Smooth muscle cell (in vitro differentiated cells): ENCODE measurements around the gene CHEK1. TPM values are rescaled to one million over a fixed set of nuclear protein-coding genes. Genes with fewer than 3 reads are reported as not detected.
A peak's percentile ranks its signal among the peaks of the same experiment; 100 is the strongest.

Experiments
- DNase-seq: peaks from one replicate; lab custom pipeline; 2025; ENCODE audit not compliant: unreplicated experiment; lab: John Stamatoyannopoulos, UW
- H2AFZ ChIP-seq: fragments of 200-600 bp; sonication (generic); 2 replicates; pipeline ENCODE4 v1.6.0; 2016; ENCODE audit warnings: antibody characterized with exemption, low read depth, mild to moderate bottlenecking
- H3F3A ChIP-seq: fragments of 200-600 bp; sonication (generic); 2 replicates; pipeline ENCODE4 v1.6.0; 2017; ENCODE audit warnings: antibody characterized with exemption, low read depth
- H3K27ac ChIP-seq: fragments of 200-600 bp; sonication (generic); 2 replicates; pipeline ENCODE4 v1.5.1; 2016; ENCODE audit warnings: low read depth, mild to moderate bottlenecking
- H3K27me3 ChIP-seq: fragments of 200-600 bp; sonication (generic); 2 replicates; pipeline ENCODE4 v1.6.1; 2016; ENCODE audit warnings: low read depth, mild to moderate bottlenecking
- H3K36me3 ChIP-seq: fragments of 200-600 bp; sonication (generic); 2 replicates; pipeline ENCODE4 v1.5.1; 2016; ENCODE audit warnings: low read depth
- H3K4me1 ChIP-seq: fragments of 200-600 bp; sonication (generic); 2 replicates; pipeline ENCODE4 v1.5.1; 2016; ENCODE audit warnings: low read depth
- H3K4me2 ChIP-seq: fragments of 200-600 bp; sonication (generic); 2 replicates; pipeline ENCODE4 v1.6.0; 2016; ENCODE audit warnings: mild to moderate bottlenecking
- H3K4me3 ChIP-seq: fragments of 200-600 bp; sonication (generic); 2 replicates; pipeline ENCODE4 v1.5.1; 2016; ENCODE audit warnings: mild to moderate bottlenecking
- H3K79me2 ChIP-seq: fragments of 200-600 bp; sonication (generic); 2 replicates; pipeline ENCODE4 v1.6.0; 2016; ENCODE audit warnings: low read depth, mild to moderate bottlenecking
- H3K9ac ChIP-seq: fragments of 200-600 bp; sonication (generic); 2 replicates; pipeline ENCODE4 v1.6.0; 2016; ENCODE audit warnings: low read depth
- H3K9me3 ChIP-seq: fragments of 200-600 bp; sonication (generic); replicated peaks from 2 replicates; pipeline ENCODE4 v1.5.1; 2016; ENCODE audit warnings: low read depth
- H4K20me1 ChIP-seq: fragments of 200-600 bp; sonication (generic); 2 replicates; pipeline ENCODE4 v1.6.0; 2016; ENCODE audit warnings: low read depth
- CTCF ChIP-seq: fragments of 200-600 bp; sonication (generic); IDR thresholded peaks from 2 replicates; pipeline ENCODE4 v1.5.1; 2017; ENCODE audit warnings: borderline replicate concordance, mild to moderate bottlenecking, antibody characterized with exemption; ENCODE audit not compliant: insufficient read depth, poor library complexity, severe bottlenecking
- WGBS: methylation state at CpG from one replicate; pipeline ENCODE4 v1.1.7; 2016; ENCODE audit warnings: low lambda C conversion rate; 5-methylcytosine and 5-hydroxymethylcytosine counted together
- polyA plus RNA-seq: library from polyadenylated mRNA; unstranded; fragments of >200 nt; fragmentation: Nextera tagmentation; extraction: Ambion mirVana; gene quantifications from 2 replicates; pipeline ENCODE4 v1.2.1, GENCODE V29; 2016
- total RNA-seq: library from RNA; depleted of rRNA; stranded (reverse); fragments of >200 nt; gene quantifications from 2 replicates; pipeline ENCODE4 v1.2.3, GENCODE V29; 2014

The CHEK1 gene
- total and polyA plus RNA-seq, 2 experiments from 2014 or later: 18.4 to 27.6 TPM

GRCh38 chr11:125623064-125623463 is 1.9 kb upstream of the CHEK1 start:
- WGBS: 90% methylated on average over 1 of the region's 1 CpG
- Histone ChIP-seq H3K79me2 (peaks cover 11% of the 10 kb centered on the region), H3K4me3 (no peak overlapping the region), H3K9ac (no peak overlapping the region), H3K9me3 (no peaks in the 10 kb centered on the region), H3K4me1 (peaks cover 14% of the 10 kb centered on the region), H3F3A (peaks cover 21% of the 10 kb centered on the region), H3K27ac (peak overlapping the region; percentile 82), H3K27me3 (no peaks in the 10 kb centered on the region), H2AFZ (no peak overlapping the region), H3K36me3 (peaks cover 22% of the 10 kb centered on the region), H3K4me2 (no peak overlapping the region), H4K20me1 (no peaks in the 10 kb centered on the region)
- DNase-seq: no peak
- TF ChIP-seq CTCF: no peak

DNA sequence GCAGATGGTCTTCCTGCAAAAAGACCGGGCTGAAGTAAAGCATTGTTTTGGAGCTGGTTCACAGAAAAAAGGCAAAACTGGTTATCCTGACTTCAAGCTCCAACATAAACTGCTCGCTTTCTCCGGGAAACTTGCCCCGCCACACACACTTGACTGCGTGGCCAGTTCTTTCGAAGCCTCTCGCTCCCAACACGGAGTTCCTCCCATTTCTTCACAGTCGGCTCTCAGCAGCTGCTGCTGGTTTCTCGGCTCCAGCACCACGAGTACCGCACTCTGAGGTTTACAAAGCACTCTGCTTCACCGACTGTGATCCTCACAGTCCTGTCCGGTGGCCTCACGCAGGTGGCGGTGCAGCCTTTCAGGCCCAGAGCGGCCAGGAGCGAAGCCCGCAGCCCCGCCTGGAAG is 264 bp downstream of the CHEK1 start:
- Histone ChIP-seq H3K4me2 (peak overlapping the region; percentile 93), H4K20me1 (no peaks in the 10 kb centered on the region), H3K27ac (peak overlapping the region; percentile 82), H3K4me1 (peaks cover 14% of the 10 kb centered on the region), H2AFZ (peak overlapping the region; percentile 77), H3K27me3 (no peaks in the 10 kb centered on the region), H3K9ac (peak overlapping the region; percentile 81), H3F3A (peaks cover 16% of the 10 kb centered on the region), H3K4me3 (peak overlapping the region; percentile 65), H3K36me3 (peaks cover 5% of the 10 kb centered on the region), H3K9me3 (no peaks in the 10 kb centered on the region), H3K79me2 (peaks cover 12% of the 10 kb centered on the region)
- TF ChIP-seq CTCF: no peak
- no peak for DNase-seq
- WGBS: 5% methylated on average over 20 of the region's 20 CpGs

- Histone ChIP-seq H3K36me3 (peaks cover 5% of the 10 kb centered on the region), H3K4me3 (peak overlapping the region; percentile 65), H3K9ac (peak overlapping the region; percentile 81), H3K27me3 (no peaks in the 10 kb centered on the region), H4K20me1 (no peaks in the 10 kb centered on the region), H3K27ac (peak overlapping the region; percentile 82), H3K4me1 (peaks cover 14% of the 10 kb centered on the region), H2AFZ (peak overlapping the region; percentile 93), H3F3A (peaks cover 16% of the 10 kb centered on the region), H3K79me2 (peaks cover 12% of the 10 kb centered on the region), H3K4me2 (peak overlapping the region; percentile 93), H3K9me3 (no peaks in the 10 kb centered on the region)
- peak; percentile 67 for DNase-seq
- TF ChIP-seq CTCF: no peak
- WGBS: under 1% methylated on average over 51 of the region's 51 CpGs
Measured at GRCh38 chr11:125625630-125626287, 796 bp downstream of the CHEK1 start.

DNA sequence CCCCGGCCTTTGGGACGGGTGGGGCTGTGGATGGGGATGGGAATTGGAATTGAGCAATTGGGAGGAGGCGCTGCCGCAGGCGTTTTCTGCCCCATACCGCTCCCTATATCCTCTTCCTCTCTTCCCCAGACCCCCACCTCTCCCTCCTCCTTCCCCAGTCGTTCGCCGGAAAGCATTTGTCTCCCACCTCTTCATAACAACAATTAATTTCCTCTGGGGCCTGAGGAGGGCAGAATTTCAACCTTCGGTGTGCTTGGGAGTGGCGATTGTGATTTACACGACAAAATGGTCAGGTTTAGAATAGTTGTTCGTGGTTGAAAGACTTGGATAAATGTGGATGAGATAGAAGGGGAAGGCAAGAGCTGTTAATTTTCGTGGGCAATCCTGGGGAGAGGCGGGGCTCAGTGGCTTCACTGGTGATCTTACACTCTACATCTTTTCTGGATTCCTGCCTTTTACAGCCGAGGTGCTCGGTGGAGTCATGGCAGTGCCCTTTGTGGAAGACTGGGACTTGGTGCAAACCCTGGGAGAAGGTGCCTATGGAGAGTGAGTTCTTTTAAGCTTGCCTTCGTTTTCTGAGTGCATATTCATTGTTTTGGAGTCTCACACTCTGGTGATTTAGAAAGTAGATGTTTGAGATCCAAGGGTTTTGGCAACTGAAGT is 1.5 kb downstream of the CHEK1 start:
- Histone ChIP-seq H3K4me3 (peak overlapping the region; percentile 65), H3K27ac (peak overlapping the region; percentile 82), H3K4me1 (peaks cover 14% of the 10 kb centered on the region), H3K9me3 (no peaks in the 10 kb centered on the region), H3K4me2 (peak overlapping the region; percentile 93), H3K79me2 (peaks cover 12% of the 10 kb centered on the region), H4K20me1 (no peaks in the 10 kb centered on the region), H3K36me3 (peaks cover 4% of the 10 kb centered on the region), H3K9ac (peak overlapping the region; percentile 41), H3F3A (peaks cover 12% of the 10 kb centered on the region), H3K27me3 (no peaks in the 10 kb centered on the region), H2AFZ (peak overlapping the region; percentile 93)
- peak; percentile 7 for TF ChIP-seq CTCF
- DNase-seq: peak; percentile 21
- WGBS: 2% methylated on average over 18 of the region's 18 CpGs
